DMS53 treated with DMSO at 0.1 percent for 48 hours (cell line): ENCODE data around the gene WDFY2.
"Not testable (repeated sequence)": the region's sequence is repeated elsewhere in the genome, so short reads cannot be mapped to it uniquely, and the experiment has no call there.

Experiments used
- DNase-seq: peaks from one replicate; lab custom pipeline; 2025; ENCODE audit not compliant: unreplicated experiment; lab: John Stamatoyannopoulos, UW

The WDFY2 gene

GRCh38 chr13:51583875-51584730 is at the start of gene WDFY2:
Gene WDFY2 (plus strand): TSS chr13:51584462. CDS start chr13:51584688, 226 bp downstream.
- DNase-seq: peak; percentile 99

GRCh38 chr13:51538591-51539179 is 45.6 kb upstream of the WDFY2 start:
- no peak for DNase-seq

GRCh38 chr13:51539887-51540286 is 44.4 kb upstream of the WDFY2 start:
- no peak for DNase-seq

- no peak for DNase-seq
Measured at GRCh38 chr13:51541037-51541436, 43.2 kb upstream of the WDFY2 start.

GRCh38 chr13:51541809-51542258 is 42.4 kb upstream of the WDFY2 start:
- DNase-seq: no peak

- no peak for DNase-seq
Measured at GRCh38 chr13:51542346-51543242, 41.7 kb upstream of the WDFY2 start.

GRCh38 chr13:51545446-51545845 is 38.8 kb upstream of the WDFY2 start:
- not testable (repeated sequence) for DNase-seq

GRCh38 chr13:51547425-51548176 is 36.7 kb upstream of the WDFY2 start:
- no peak for DNase-seq

GRCh38 chr13:51549050-51549449 is 35.2 kb upstream of the WDFY2 start:
- peak; percentile 21 for DNase-seq

GRCh38 chr13:51549593-51549992 is 34.7 kb upstream of the WDFY2 start:
- no peak for DNase-seq

GRCh38 chr13:51550151-51550550 is 34.1 kb upstream of the WDFY2 start:
- no peak for DNase-seq

GRCh38 chr13:51551416-51551815 is 32.8 kb upstream of the WDFY2 start:
- peak; percentile 66 for DNase-seq

GRCh38 chr13:51552027-51552426 is 32.2 kb upstream of the WDFY2 start:
- DNase-seq: no peak

GRCh38 chr13:51553531-51553930 is 30.7 kb upstream of the WDFY2 start:
- no peak for DNase-seq

GRCh38 chr13:51556740-51557139 is 27.5 kb upstream of the WDFY2 start:
- DNase-seq: no peak

GRCh38 chr13:51557438-51557837 is 26.8 kb upstream of the WDFY2 start:
- DNase-seq: no peak

GRCh38 chr13:51557875-51558612 is 26.2 kb upstream of the WDFY2 start:
- peak; percentile 66 for DNase-seq

GRCh38 chr13:51559946-51560735 is 24.1 kb upstream of the WDFY2 start:
- no peak for DNase-seq

- DNase-seq: no peak
Measured at GRCh38 chr13:51562011-51562671, 22.1 kb upstream of the WDFY2 start.
